NT2/D1 (cell line): ENCODE data around the gene HS3ST2.

Source experiments
- DNase-seq: peaks from one replicate; pipeline ENCODE4 v3.0.0-alpha.2; 2011; ENCODE audit warnings: low read depth, low spot score
- H3K27me3 ChIP-seq: 2 replicates; pipeline ENCODE4 v1.6.0; 2011; ENCODE audit warnings: mild to moderate bottlenecking; ENCODE audit not compliant: insufficient read length, insufficient read depth
- H3K36me3 ChIP-seq: 2 replicates; pipeline ENCODE4 v1.6.1; 2011; ENCODE audit warnings: mild to moderate bottlenecking, low read length, mixed read lengths; ENCODE audit not compliant: insufficient read depth, insufficient read length
- H3K4me1 ChIP-seq: 2 replicates; pipeline ENCODE4 v1.5.1; 2011; ENCODE audit not compliant: insufficient read depth, insufficient read length
- H3K4me3 ChIP-seq: 2 replicates; pipeline ENCODE4 v1.5.1; 2011; ENCODE audit warnings: low read depth; ENCODE audit not compliant: insufficient read length
- H3K9ac ChIP-seq: 2 replicates; pipeline ENCODE4 v1.6.0; 2011; ENCODE audit warnings: low read depth; ENCODE audit not compliant: insufficient read length
- H3K9me3 ChIP-seq: 2 replicates; pipeline ENCODE4 v1.5.1; 2011; ENCODE audit warnings: mild to moderate bottlenecking, low read length; ENCODE audit not compliant: insufficient read depth
- SUZ12 ChIP-seq: IDR thresholded peaks from 2 replicates; pipeline ENCODE4 v1.6.1; 2011; ENCODE audit not compliant: insufficient read length, insufficient read depth; ENCODE audit errors: extremely low read depth
- YY1 ChIP-seq: IDR thresholded peaks from 2 replicates; pipeline ENCODE4 v1.6.1; 2011; ENCODE audit not compliant: insufficient read length, insufficient read depth
- ZNF274 ChIP-seq: IDR thresholded peaks from 2 replicates; pipeline ENCODE4 v1.6.1; 2011; ENCODE audit warnings: mild to moderate bottlenecking, low read depth, low read length

HS3ST2 gene

GRCh38 chr16:22843856-22844255 lies 29.9 kb downstream of the HS3ST2 start:
- no peak for DNase-seq
- H3K27me3 ChIP-seq, result no peaks in the 10 kb centered on the region
- TF ChIP-seq ZNF274 (no peak), YY1 (no peak), SUZ12 (no peak)

DNA sequence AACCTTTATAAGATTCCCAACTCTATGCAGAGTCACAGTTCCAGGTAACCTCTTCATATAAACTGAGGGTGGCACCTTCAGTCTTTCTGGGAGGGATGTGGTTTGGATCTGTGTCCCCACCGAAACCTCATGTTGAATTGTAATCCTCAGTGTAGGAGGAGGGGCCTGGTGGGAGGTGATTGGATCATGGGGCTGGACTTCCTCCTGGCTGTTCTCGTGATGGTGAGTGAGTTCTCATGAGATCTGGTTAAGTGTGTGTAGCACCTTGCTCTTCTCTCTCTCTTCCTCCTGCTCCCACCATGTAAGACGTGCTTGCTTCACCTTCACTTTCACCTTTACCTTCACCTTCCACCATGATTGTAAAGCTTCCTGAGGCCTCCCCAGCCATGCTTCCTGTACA lies 30.5 kb downstream of the HS3ST2 start:
- no peaks in the 10 kb centered on the region for H3K4me1 ChIP-seq
- no peak overlapping the region for H3K4me3 ChIP-seq
- no peaks in the 10 kb centered on the region for H3K9me3 ChIP-seq
- H3K9ac ChIP-seq, result no peak overlapping the region
- no peaks in the 10 kb centered on the region for H3K27me3 ChIP-seq
- no peaks in the 10 kb centered on the region for H3K36me3 ChIP-seq
- TF ChIP-seq YY1, result no peak
- TF ChIP-seq SUZ12, result no peak
- no peak for TF ChIP-seq ZNF274
- DNase-seq, result no peak

More at GRCh38 chr16:22843856-22844255, 29.9 kb downstream of the HS3ST2 start:
- no peaks in the 10 kb centered on the region for H3K4me1 ChIP-seq
- no peak overlapping the region for H3K9ac ChIP-seq
- no peak overlapping the region for H3K4me3 ChIP-seq
- H3K9me3 ChIP-seq, result no peaks in the 10 kb centered on the region
- H3K36me3 ChIP-seq, result no peaks in the 10 kb centered on the region

DNA sequence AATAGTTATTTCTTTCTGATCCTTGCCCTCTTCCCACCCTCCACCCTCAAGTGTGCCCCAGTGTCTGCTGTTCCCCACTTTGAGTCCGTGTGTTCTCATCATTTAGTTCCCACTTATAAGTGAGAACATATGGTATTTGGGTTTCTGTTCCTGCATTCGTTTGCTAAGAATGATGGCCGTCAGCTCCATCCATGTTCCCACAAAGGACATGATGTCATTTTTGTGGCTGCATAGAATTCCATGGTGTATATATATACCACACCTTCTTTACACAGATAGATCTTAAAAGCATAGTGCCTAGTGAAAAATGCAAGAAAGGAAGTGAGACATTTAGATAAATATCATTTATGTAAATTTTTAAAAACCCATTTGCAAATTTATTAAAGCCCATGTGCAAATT lies 33.1 kb downstream of the HS3ST2 start:
- Histone ChIP-seq H3K27me3 (no peaks in the 10 kb centered on the region), H3K9ac (no peak overlapping the region), H3K4me3 (no peak overlapping the region), H3K4me1 (no peaks in the 10 kb centered on the region), H3K9me3 (no peaks in the 10 kb centered on the region), H3K36me3 (no peaks in the 10 kb centered on the region)
- no peak for DNase-seq
- TF ChIP-seq ZNF274 (no peak), SUZ12 (no peak), YY1 (no peak)

- Histone ChIP-seq H3K9ac (no peak overlapping the region), H3K36me3 (no peaks in the 10 kb centered on the region), H3K4me3 (no peak overlapping the region), H3K4me1 (no peaks in the 10 kb centered on the region), H3K27me3 (no peaks in the 10 kb centered on the region), H3K9me3 (no peaks in the 10 kb centered on the region)
- no peak for DNase-seq
- TF ChIP-seq ZNF274 (no peak), SUZ12 (no peak), YY1 (no peak)
Measured at GRCh38 chr16:22847690-22848089, 33.7 kb downstream of the HS3ST2 start.

DNA sequence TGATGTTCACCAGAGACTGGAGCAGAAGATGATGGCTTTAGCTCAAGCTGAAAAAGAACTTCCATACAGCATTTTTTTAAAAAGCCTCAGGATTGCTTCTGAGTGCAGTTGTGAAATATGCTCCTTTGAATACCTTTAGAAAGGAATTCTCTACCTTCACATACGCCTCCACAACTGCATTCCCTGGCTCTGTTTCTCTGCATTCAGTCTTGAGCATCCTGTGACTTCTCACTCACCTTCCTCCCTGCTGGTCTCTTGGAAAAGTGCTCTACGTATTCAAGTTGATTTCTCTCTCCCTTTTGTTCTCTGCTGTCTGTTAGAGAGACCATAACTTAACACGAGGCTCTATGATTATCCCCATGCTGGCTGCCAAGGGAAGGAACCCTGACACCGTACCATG lies 34.5 kb downstream of the HS3ST2 start:
- no peak for TF ChIP-seq ZNF274
- TF ChIP-seq YY1, result no peak
- no peak for TF ChIP-seq SUZ12
- Histone ChIP-seq H3K36me3 (no peaks in the 10 kb centered on the region), H3K4me3 (no peak overlapping the region), H3K27me3 (no peaks in the 10 kb centered on the region), H3K9ac (no peak overlapping the region), H3K9me3 (no peaks in the 10 kb centered on the region), H3K4me1 (no peaks in the 10 kb centered on the region)
- no peak for DNase-seq

DNA sequence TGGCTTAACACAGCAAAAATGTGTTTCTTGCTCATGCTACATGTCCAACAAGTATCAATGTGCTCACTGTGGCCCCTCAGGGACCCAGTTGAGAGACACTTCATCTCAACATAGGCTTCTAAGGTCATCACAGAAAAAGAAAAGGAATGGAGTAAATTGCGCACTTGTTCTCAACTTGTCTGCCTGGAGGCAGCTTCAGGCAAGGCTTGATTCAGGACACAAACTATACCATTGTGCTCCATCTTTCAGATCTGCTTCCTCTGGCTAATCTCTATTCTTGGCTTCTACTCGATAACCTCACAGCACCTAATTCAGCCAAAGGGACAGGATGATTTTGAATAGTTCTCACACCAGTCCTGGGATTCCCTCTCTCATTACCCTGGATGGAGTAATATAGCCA lies 35.6 kb downstream of the HS3ST2 start:
- no peak overlapping the region for H3K9ac ChIP-seq
- no peak for DNase-seq
- H3K4me3 ChIP-seq, result no peak overlapping the region
- H3K36me3 ChIP-seq, result no peaks in the 10 kb centered on the region
- H3K9me3 ChIP-seq, result no peaks in the 10 kb centered on the region
- H3K4me1 ChIP-seq, result no peaks in the 10 kb centered on the region
- no peaks in the 10 kb centered on the region for H3K27me3 ChIP-seq
- TF ChIP-seq ZNF274, result no peak
- no peak for TF ChIP-seq SUZ12
- TF ChIP-seq YY1, result no peak

DNA sequence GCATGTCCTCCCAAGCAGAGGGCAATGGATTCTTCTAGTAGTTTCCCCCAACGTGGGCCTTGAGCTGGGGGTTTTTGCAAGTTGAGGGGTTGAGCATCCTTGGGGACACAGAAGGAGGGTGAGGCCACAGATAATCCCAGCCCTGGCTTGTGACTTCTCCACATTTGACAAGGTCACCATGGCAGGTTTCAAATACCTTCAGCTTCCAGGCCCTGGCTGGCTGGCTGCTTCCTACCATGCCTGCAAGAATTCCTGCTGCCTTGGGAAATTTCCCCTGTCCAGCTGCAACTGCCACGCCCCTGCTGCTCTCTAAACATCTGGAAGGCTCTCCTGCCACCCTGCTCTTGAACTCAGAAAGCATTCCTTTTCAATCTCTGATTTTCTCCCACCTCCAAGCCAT lies 41.3 kb downstream of the HS3ST2 start:
- H3K4me1 ChIP-seq, result no peaks in the 10 kb centered on the region
- peaks cover 16% of the 10 kb centered on the region for H3K9me3 ChIP-seq
- H3K4me3 ChIP-seq, result no peak overlapping the region
- no peaks in the 10 kb centered on the region for H3K36me3 ChIP-seq
- H3K9ac ChIP-seq, result no peak overlapping the region
- no peaks in the 10 kb centered on the region for H3K27me3 ChIP-seq
- no peak for DNase-seq
- no peak for TF ChIP-seq SUZ12
- TF ChIP-seq ZNF274, result no peak
- TF ChIP-seq YY1, result no peak
